ENCODE results near the gene ASB16. TPM values are rescaled to one million over a fixed set of nuclear protein-coding genes. Genes with fewer than 3 reads are reported as not detected.

ASB16 gene
- total and polyA plus RNA-seq, 9 of the 15 experiments (the other 6 are each of a cell fraction or from before 2014, with no cell fraction given): 0.03 to 0.07 TPM; not detected in 7

GRCh38 chr17:44186307-44187130 lies 16.0 kb downstream of the ASB16 start, which contains the start of gene TMUB2 (continued):
- TF ChIP-seq, protein P1, sequence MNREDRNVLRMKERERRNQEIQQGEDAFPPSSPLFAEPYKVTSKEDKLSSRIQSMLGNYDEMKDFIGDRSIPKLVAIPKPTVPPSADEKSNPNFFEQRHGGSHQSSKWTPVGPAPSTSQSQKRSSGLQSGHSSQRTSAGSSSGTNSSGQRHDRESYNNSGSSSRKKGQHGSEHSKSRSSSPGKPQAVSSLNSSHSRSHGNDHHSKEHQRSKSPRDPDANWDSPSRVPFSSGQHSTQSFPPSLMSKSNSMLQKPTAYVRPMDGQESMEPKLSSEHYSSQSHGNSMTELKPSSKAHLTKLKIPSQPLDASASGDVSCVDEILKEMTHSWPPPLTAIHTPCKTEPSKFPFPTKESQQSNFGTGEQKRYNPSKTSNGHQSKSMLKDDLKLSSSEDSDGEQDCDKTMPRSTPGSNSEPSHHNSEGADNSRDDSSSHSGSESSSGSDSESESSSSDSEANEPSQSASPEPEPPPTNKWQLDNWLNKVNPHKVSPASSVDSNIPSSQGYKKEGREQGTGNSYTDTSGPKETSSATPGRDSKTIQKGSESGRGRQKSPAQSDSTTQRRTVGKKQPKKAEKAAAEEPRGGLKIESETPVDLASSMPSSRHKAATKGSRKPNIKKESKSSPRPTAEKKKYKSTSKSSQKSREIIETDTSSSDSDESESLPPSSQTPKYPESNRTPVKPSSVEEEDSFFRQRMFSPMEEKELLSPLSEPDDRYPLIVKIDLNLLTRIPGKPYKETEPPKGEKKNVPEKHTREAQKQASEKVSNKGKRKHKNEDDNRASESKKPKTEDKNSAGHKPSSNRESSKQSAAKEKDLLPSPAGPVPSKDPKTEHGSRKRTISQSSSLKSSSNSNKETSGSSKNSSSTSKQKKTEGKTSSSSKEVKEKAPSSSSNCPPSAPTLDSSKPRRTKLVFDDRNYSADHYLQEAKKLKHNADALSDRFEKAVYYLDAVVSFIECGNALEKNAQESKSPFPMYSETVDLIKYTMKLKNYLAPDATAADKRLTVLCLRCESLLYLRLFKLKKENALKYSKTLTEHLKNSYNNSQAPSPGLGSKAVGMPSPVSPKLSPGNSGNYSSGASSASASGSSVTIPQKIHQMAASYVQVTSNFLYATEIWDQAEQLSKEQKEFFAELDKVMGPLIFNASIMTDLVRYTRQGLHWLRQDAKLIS (CRISPR knock-in tag; IDR thresholded peaks at IDR 0.05): peak; percentile 78
- TF ChIP-seq TBL1XR1 (IDR thresholded peaks at IDR 0.05; ENCODE audit: low read length in 2 of 2): peak in 1 of 2 experiments; percentile 97; a peak in 2 of 4 replicates
- peak; percentile 20 for TF ChIP-seq NBN (IDR thresholded peaks at IDR 0.05; ENCODE audit: low read depth)
- TF ChIP-seq, protein P2, sequence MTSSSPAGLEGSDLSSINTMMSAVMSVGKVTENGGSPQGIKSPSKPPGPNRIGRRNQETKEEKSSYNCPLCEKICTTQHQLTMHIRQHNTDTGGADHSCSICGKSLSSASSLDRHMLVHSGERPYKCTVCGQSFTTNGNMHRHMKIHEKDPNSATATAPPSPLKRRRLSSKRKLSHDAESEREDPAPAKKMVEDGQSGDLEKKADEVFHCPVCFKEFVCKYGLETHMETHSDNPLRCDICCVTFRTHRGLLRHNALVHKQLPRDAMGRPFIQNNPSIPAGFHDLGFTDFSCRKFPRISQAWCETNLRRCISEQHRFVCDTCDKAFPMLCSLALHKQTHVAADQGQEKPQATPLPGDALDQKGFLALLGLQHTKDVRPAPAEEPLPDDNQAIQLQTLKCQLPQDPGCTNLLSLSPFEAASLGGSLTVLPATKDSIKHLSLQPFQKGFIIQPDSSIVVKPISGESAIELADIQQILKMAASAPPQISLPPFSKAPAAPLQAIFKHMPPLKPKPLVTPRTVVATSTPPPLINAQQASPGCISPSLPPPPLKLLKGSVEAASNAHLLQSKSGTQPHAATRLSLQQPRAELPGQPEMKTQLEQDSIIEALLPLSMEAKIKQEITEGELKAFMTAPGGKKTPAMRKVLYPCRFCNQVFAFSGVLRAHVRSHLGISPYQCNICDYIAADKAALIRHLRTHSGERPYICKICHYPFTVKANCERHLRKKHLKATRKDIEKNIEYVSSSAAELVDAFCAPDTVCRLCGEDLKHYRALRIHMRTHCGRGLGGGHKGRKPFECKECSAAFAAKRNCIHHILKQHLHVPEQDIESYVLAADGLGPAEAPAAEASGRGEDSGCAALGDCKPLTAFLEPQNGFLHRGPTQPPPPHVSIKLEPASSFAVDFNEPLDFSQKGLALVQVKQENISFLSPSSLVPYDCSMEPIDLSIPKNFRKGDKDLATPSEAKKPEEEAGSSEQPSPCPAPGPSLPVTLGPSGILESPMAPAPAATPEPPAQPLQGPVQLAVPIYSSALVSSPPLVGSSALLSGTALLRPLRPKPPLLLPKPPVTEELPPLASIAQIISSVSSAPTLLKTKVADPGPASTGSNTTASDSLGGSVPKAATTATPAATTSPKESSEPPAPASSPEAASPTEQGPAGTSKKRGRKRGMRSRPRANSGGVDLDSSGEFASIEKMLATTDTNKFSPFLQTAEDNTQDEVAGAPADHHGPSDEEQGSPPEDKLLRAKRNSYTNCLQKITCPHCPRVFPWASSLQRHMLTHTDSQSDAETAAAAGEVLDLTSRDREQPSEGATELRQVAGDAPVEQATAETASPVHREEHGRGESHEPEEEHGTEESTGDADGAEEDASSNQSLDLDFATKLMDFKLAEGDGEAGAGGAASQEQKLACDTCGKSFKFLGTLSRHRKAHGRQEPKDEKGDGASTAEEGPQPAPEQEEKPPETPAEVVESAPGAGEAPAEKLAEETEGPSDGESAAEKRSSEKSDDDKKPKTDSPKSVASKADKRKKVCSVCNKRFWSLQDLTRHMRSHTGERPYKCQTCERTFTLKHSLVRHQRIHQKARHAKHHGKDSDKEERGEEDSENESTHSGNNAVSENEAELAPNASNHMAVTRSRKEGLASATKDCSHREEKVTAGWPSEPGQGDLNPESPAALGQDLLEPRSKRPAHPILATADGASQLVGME (CRISPR knock-in tag; IDR thresholded peaks at IDR 0.05): no peak
- TF ChIP-seq, protein P3, sequence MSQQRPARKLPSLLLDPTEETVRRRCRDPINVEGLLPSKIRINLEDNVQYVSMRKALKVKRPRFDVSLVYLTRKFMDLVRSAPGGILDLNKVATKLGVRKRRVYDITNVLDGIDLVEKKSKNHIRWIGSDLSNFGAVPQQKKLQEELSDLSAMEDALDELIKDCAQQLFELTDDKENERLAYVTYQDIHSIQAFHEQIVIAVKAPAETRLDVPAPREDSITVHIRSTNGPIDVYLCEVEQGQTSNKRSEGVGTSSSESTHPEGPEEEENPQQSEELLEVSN (IDR thresholded peaks at IDR 0.05; ENCODE audit: borderline replicate concordance in 1 of 2, extremely low read depth in 1 of 2, insufficient read depth in 1 of 2, insufficient read length in 1 of 2, low read depth in 1 of 2, low read length in 1 of 2, poor library complexity in 1 of 2, severe bottlenecking in 1 of 2): peak in 1 of 2 experiments; percentile 50
- TF ChIP-seq ZNF740 (CRISPR knock-in tag; IDR thresholded peaks at IDR 0.05): no peak
- no peak for TF ChIP-seq ZNF740 (tag; IDR thresholded peaks at IDR 0.05)
- peak; percentile 62 for TF ChIP-seq CEBPB (tag; IDR thresholded peaks at IDR 0.05)
- TF ChIP-seq, protein P4, sequence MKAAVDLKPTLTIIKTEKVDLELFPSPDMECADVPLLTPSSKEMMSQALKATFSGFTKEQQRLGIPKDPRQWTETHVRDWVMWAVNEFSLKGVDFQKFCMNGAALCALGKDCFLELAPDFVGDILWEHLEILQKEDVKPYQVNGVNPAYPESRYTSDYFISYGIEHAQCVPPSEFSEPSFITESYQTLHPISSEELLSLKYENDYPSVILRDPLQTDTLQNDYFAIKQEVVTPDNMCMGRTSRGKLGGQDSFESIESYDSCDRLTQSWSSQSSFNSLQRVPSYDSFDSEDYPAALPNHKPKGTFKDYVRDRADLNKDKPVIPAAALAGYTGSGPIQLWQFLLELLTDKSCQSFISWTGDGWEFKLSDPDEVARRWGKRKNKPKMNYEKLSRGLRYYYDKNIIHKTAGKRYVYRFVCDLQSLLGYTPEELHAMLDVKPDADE (conservative IDR thresholded peaks at IDR 0.05; ENCODE audit: control insufficient read depth, low read depth, low read length): peak; percentile 9; the same call in 1 of the 2 replicates
